Heart left ventricle (tissue), 16 donors: ENCODE measurements around the gene MROH7. TPM values are rescaled to one million over a fixed set of nuclear protein-coding genes. Genes with fewer than 3 reads are reported as not detected.

Source experiments
- ATAC-seq, 4 donors: fragments of 200-7000 bp; cut with Tn5 transposase; one replicate each; pipeline ENCODE4 v1.9.1; 2020 to 2022; ENCODE audit warnings: moderate library complexity in 4 of 4, mild to moderate bottlenecking in 3 of 4, moderate number of reproducible peaks in 1 of 4
- DNase-seq, 5 donors: peaks; one replicate each; pipeline ENCODE4 v3.0.0-alpha.2; 2020
- H3K27ac ChIP-seq, 12 donors: fragments of 200-600 bp; sonication (generic) in 4 of 12; one replicate each; pipeline versions ENCODE4 v1.5.0 to v1.8.0; 2016 to 2022; ENCODE audit warnings: mild to moderate bottlenecking in 2 of 12
- H3K27me3 ChIP-seq, 9 donors: fragments of 200-600 bp; sonication (generic) in 2 of 9; one replicate each; pipeline versions ENCODE4 v1.5.1 to v1.8.0; 2016 to 2022; ENCODE audit warnings: mild to moderate bottlenecking in 3 of 9
- H3K36me3 ChIP-seq, 9 donors: fragments of 200-600 bp; sonication (generic) in 2 of 9; one replicate each; pipeline versions ENCODE4 v1.5.0 to v1.8.0; 2018 to 2022; ENCODE audit warnings: mild to moderate bottlenecking in 2 of 9
- H3K4me1 ChIP-seq, 12 donors: fragments of 200-600 bp; sonication (generic) in 4 of 12; one replicate each; pipeline versions ENCODE4 v1.5.0 to v1.8.0; 2016 to 2022; ENCODE audit warnings: mild to moderate bottlenecking in 3 of 12
- H3K4me3 ChIP-seq, 12 donors: fragments of 200-600 bp; sonication (generic) in 4 of 12; one replicate each; pipeline versions ENCODE4 v1.5.0 to v1.8.0; 2017 to 2022; ENCODE audit warnings: mild to moderate bottlenecking in 9 of 12, moderate library complexity in 4 of 12
- H3K9me3 ChIP-seq, 12 donors: fragments of 200-600 bp; sonication (generic) in 4 of 12; one replicate each; pipeline versions ENCODE4 v1.5.0 to v1.8.0; 2016 to 2022; ENCODE audit warnings: mild to moderate bottlenecking in 1 of 12
- POLR2A ChIP-seq, 2 donors: fragments of 450-650 bp; IDR thresholded peaks; one replicate each; pipeline ENCODE4 v1.6.1; 2017; ENCODE audit warnings: antibody characterized with exemption in 2 of 2, mild to moderate bottlenecking in 2 of 2, moderate library complexity in 2 of 2
- WGBS, 4 donors: extraction: QIAGEN DNeasy Blood & Tissue Kit in 2 of 4; methylation state at CpG; one replicate each; pipeline versions ENCODE4 v1.1.5 to v1.1.7; 2013 to 2018; 5-methylcytosine and 5-hydroxymethylcytosine counted together
- intact Hi-C, 10 donors: fragments of 100-400 bp; cut with DNase I; formaldehyde crosslinking; loops; one replicate each; pipeline versions ENCODE4 v1.11.1 to v1.14.2; 2022
- polyA plus RNA-seq, 2 donors: library from polyadenylated mRNA; stranded (reverse); fragments of 200-250 nt; gene quantifications; one replicate each; pipeline ENCODE4 v1.2.3, GENCODE V29; 2013
- total RNA-seq, 9 donors: library from RNA; depleted of rRNA in 2 of 9; stranded (reverse); fragments of >200 nt in 2 of 9; fragmentation: NEBNext Ultra II Directional in 3 of 9; extraction: Animal tissue kit (Norgen Biotek cat#: 25700) in 3 of 9; gene quantifications; one replicate each; pipeline versions ENCODE4 v1.1.0 to v1.2.4, GENCODE V29; 2016 to 2023
- TF ChIP-seq, protein P1 (sequence below), 12 donors: fragments of 200-600 bp; sonication (generic) in 4 of 12; IDR thresholded peaks; one replicate each; pipeline versions ENCODE4 v1.5.0 to v1.8.0; 2018 to 2022; ENCODE audit warnings: antibody characterized with exemption in 12 of 12, mild to moderate bottlenecking in 5 of 12
- donor health status: ischemic (EF 13 %, LVEDD 7.1; RV severe dilation, severe dysfunction).
- donor health status: healthy with polysubstance abuse.
- donor health status: DM: no; HTN: yes; CAD: no.
- donor health status: DM: no; HTN: no; CAD: no.
- donor health status: ischemic (EF 25% LVEDD 6.9; RV normal size, moderate dysfunction).
- donor health status: ischemic (EF 25% LVEDD 5.7; RV mildly dilated, moderate dysfunction).
- donor health status: healthy.
- donor health status: DM: yes; HTN: yes; CAD: no.
- donor health status: ischemic (EF 35%, LVEDD 5.7; RV mildly dilated, moderate dysfunction).
- donor health status: nonischemic (EF 11% LVEDD 7.7; RV severe dilation, severe dysfunction).
- donor health status: DM: yes; HTN: yes; CAD: no.
- donor health status: PGD.
- donor health status: ischemic (EF 29% LVEDD 5.4; RV normal size, mild dysfunction).
- donor health status: nonischemic (EF 23%, LVEDD 6.1; RV moderate dilation, normal function).

Gene MROH7
- total and polyA plus RNA-seq, 11 donors: 2.3 to 18.6 (median 9.2) TPM

DNA sequence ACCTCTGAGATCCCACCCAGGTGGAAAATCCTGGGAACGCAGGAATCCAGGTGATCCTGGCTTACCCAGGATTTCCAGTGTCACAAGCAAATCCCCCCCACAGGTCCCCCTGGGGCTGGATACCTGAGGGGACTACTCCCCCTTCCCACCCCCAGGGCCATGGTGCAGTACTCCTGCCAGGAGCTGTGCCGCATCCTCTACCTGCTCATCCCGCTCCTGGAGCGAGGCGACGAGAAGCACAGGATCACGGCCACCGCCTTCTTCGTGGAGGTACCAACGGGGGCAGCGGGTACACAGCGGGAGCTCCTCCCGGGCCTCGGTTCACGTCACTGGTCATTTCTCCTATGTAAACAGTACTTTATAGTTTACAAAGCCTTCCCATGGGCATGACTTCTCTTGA is 53.6 kb downstream of the MROH7 start:
- Histone ChIP-seq H3K36me3 (peaks cover 0 to 18% (median 0%) of the 10 kb centered on the region in 9 donors), H3K27me3 (no peaks in the 10 kb centered on the region), H3K4me1 (no peaks in the 10 kb centered on the region), H3K9me3 (no peaks in the 10 kb centered on the region), H3K4me3 (no peak overlapping the region), H3K27ac (no peak overlapping the region)
- DNase-seq (no peak), ATAC-seq (no peak)
- 87 to 92% (median 90%) methylated on average over 15 of the region's 15 CpGs for WGBS, 4 donors
- TF ChIP-seq, protein P1, sequence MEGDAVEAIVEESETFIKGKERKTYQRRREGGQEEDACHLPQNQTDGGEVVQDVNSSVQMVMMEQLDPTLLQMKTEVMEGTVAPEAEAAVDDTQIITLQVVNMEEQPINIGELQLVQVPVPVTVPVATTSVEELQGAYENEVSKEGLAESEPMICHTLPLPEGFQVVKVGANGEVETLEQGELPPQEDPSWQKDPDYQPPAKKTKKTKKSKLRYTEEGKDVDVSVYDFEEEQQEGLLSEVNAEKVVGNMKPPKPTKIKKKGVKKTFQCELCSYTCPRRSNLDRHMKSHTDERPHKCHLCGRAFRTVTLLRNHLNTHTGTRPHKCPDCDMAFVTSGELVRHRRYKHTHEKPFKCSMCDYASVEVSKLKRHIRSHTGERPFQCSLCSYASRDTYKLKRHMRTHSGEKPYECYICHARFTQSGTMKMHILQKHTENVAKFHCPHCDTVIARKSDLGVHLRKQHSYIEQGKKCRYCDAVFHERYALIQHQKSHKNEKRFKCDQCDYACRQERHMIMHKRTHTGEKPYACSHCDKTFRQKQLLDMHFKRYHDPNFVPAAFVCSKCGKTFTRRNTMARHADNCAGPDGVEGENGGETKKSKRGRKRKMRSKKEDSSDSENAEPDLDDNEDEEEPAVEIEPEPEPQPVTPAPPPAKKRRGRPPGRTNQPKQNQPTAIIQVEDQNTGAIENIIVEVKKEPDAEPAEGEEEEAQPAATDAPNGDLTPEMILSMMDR (IDR thresholded peaks at IDR 0.05): no peak
- no peak for TF ChIP-seq POLR2A (IDR thresholded peaks at IDR 0.05)
- intact Hi-C loops: no loop called here

DNA sequence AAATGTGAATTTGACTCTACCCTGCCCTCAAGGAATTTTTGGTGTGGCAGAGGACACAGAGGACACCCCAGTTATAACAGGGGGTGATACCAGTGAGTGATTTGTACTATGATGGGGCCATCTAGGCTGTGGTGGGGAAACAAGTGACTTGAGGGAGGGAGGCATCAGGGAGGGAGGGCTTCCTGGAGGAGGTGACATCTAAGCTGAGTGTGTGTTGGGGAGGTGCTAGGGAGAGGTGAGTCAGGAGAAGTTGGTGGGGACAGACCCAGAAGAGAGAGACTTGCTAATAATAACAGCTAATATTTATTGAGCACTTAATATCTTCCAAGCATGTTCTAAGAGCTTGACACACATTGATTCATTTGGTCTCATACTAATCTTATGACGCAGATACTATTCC is 54.2 kb downstream of the MROH7 start:
- Histone ChIP-seq H3K4me1 (no peaks in the 10 kb centered on the region), H3K27ac (no peak overlapping the region), H3K4me3 (no peak overlapping the region), H3K36me3 (peaks cover 0 to 22% (median 0%) of the 10 kb centered on the region in 9 donors), H3K27me3 (no peaks in the 10 kb centered on the region), H3K9me3 (no peaks in the 10 kb centered on the region)
- TF ChIP-seq, protein P1 (IDR thresholded peaks at IDR 0.05): no peak
- no peak for TF ChIP-seq POLR2A (IDR thresholded peaks at IDR 0.05)
- WGBS, 4 donors: 72 to 93% (median 86%) methylated on average over 1 of the region's 1 CpG
- ATAC-seq: no peak
- DNase-seq: no peak
- intact Hi-C loops: no loop called here

DNA sequence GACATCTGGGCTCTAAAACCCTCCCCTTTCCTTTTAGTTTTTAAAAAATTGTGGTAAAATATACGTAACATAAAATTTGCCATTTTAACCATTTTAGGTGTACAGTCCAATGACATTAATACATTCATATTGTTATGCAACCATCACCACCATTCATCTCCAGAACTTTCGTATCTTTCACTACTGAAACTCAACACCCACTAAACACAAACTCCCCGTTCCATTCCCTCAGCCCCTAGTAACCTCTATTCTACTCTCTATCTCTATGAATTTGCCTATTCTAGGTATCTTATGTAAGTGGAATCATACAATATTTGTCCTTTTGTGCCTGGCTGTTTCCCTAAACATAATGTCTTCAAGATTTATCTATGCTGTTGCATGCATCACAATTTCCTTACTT is 54.7 kb downstream of the MROH7 start:
- WGBS, 4 donors: 76 to 84% (median 78%) methylated on average over 3 of the region's 3 CpGs
- peaks cover 0 to 24% (median 0%) of the 10 kb centered on the region in 9 donors for H3K36me3 ChIP-seq
- ATAC-seq: no peak

DNA sequence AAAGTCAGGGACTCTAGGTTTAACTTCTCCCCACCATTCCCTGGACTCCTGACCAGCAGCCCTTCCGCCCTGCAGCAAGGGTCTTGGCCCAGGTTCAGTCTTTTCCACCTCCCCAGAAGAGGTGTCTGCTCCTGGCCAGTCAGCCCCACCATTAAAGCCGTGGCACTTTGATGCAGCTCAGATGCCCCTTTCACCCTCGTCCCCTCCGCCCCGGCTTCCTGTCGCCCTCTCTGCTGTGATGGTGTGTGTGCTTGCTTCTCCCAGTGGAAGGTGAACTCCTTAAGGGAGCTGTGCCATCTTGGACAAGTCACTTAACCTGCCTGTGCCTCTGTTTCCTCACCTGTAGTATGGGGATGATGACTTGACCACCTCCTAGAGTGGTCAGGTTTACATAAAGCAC is 56.3 kb downstream of the MROH7 start:
- H3K27me3 ChIP-seq: no peaks in the 10 kb centered on the region
- TF ChIP-seq, protein P1 (IDR thresholded peaks at IDR 0.05): no peak
- TF ChIP-seq POLR2A (IDR thresholded peaks at IDR 0.05): no peak
- H3K4me1 ChIP-seq: no peaks in the 10 kb centered on the region
- DNase-seq (no peak), ATAC-seq (no peak)
- WGBS, 4 donors: 79 to 87% (median 84%) methylated on average over 6 of the region's 6 CpGs
- H3K36me3 ChIP-seq: peaks cover 0 to 31% (median 0%) of the 10 kb centered on the region in 9 donors
- no peak overlapping the region for H3K27ac ChIP-seq
- intact Hi-C loops: no loop called here
- no peaks in the 10 kb centered on the region for H3K9me3 ChIP-seq
- H3K4me3 ChIP-seq: no peak overlapping the region

More for the DNA sequence above, 54.7 kb downstream of the MROH7 start:
- Histone ChIP-seq H3K4me3 (no peak overlapping the region), H3K9me3 (no peaks in the 10 kb centered on the region), H3K27ac (no peak overlapping the region), H3K4me1 (no peaks in the 10 kb centered on the region), H3K27me3 (no peaks in the 10 kb centered on the region)
- TF ChIP-seq, protein P1 (IDR thresholded peaks at IDR 0.05): no peak
- no peak for TF ChIP-seq POLR2A (IDR thresholded peaks at IDR 0.05)
- intact Hi-C loops: no loop called here
- no peak for DNase-seq
